BE2C (cell line): ENCODE results near the gene COL4A1.

Experiments
- DNase-seq: peaks from one replicate; pipeline ENCODE4 v3.0.0-alpha.2; 2020
- H3K27me3 ChIP-seq: fragments of 250-450 bp; sonication (Bioruptor Pico); 2 replicates; pipeline ENCODE4 v1.5.1; 2020; ENCODE audit warnings: mild to moderate bottlenecking
- H3K36me3 ChIP-seq: fragments of 250-450 bp; sonication (Bioruptor Pico); 2 replicates; pipeline ENCODE4 v1.5.1; 2020; ENCODE audit warnings: mild to moderate bottlenecking
- H3K4me1 ChIP-seq: fragments of 250-450 bp; sonication (Bioruptor Pico); 2 replicates; pipeline ENCODE4 v1.5.1; 2020
- H3K4me3 ChIP-seq: 2 replicates; pipeline ENCODE4 v1.5.1; 2011; ENCODE audit warnings: low read depth, low read length
- H3K9me3 ChIP-seq: fragments of 250-450 bp; sonication (Bioruptor Pico); 2 replicates; pipeline ENCODE4 v1.5.1; 2020
- CTCF ChIP-seq: IDR thresholded peaks from 2 replicates; pipeline ENCODE4 v1.5.1; 2012; ENCODE audit warnings: mild to moderate bottlenecking, low read depth, low read length

The COL4A1 gene

GRCh38 chr13:110310541-110311442 lies 3.8 kb upstream of the COL4A1 start:
- no peak for DNase-seq
- Histone ChIP-seq H3K27me3 (peaks cover 76% of the 10 kb centered on the region), H3K36me3 (no peaks in the 10 kb centered on the region), H3K4me1 (no peaks in the 10 kb centered on the region), H3K4me3 (no peak overlapping the region), H3K9me3 (no peaks in the 10 kb centered on the region)
- TF ChIP-seq CTCF: no peak

- no peaks in the 10 kb centered on the region for H3K9me3 ChIP-seq
- H3K36me3 ChIP-seq: no peaks in the 10 kb centered on the region
- H3K4me1 ChIP-seq: no peaks in the 10 kb centered on the region
- peaks cover 85% of the 10 kb centered on the region for H3K27me3 ChIP-seq
- TF ChIP-seq CTCF: no peak
- no peak for DNase-seq
- H3K4me3 ChIP-seq: no peak overlapping the region
Observed at GRCh38 chr13:110309661-110310524, 2.9 kb upstream of the COL4A1 start.

- Histone ChIP-seq H3K4me3 (no peak overlapping the region), H3K9me3 (no peaks in the 10 kb centered on the region), H3K36me3 (no peaks in the 10 kb centered on the region), H3K4me1 (no peaks in the 10 kb centered on the region), H3K27me3 (peaks cover 86% of the 10 kb centered on the region)
- no peak for TF ChIP-seq CTCF
- DNase-seq: no peak
Observed at GRCh38 chr13:110308656-110309359, 1.9 kb upstream of the COL4A1 start.

- H3K36me3 ChIP-seq: no peaks in the 10 kb centered on the region
- no peak for TF ChIP-seq CTCF
- no peaks in the 10 kb centered on the region for H3K9me3 ChIP-seq
- no peak for DNase-seq
- H3K4me1 ChIP-seq: no peaks in the 10 kb centered on the region
- H3K27me3 ChIP-seq: peaks cover 93% of the 10 kb centered on the region
- no peak overlapping the region; the same call in 1 of the 2 replicates for H3K4me3 ChIP-seq
Observed at GRCh38 chr13:110307767-110308655, 1.1 kb upstream of the COL4A1 start.

GRCh38 chr13:110306340-110306959 lies 507 bp downstream of the COL4A1 start:
- Histone ChIP-seq H3K9me3 (no peaks in the 10 kb centered on the region), H3K4me3 (no peak overlapping the region), H3K36me3 (no peaks in the 10 kb centered on the region), H3K27me3 (peaks cover 98% of the 10 kb centered on the region), H3K4me1 (no peaks in the 10 kb centered on the region)
- no peak for TF ChIP-seq CTCF
- no peak for DNase-seq
